IPS-11a (cell line): ENCODE measurements around the gene ADAMTS2.

ENCODE experiments used
- H3K4me3 ChIP-seq: one replicate; pipeline ENCODE4 v1.5.1; 2013; ENCODE audit warnings: low read depth, low read length, control low read depth

The ADAMTS2 gene

DNA sequence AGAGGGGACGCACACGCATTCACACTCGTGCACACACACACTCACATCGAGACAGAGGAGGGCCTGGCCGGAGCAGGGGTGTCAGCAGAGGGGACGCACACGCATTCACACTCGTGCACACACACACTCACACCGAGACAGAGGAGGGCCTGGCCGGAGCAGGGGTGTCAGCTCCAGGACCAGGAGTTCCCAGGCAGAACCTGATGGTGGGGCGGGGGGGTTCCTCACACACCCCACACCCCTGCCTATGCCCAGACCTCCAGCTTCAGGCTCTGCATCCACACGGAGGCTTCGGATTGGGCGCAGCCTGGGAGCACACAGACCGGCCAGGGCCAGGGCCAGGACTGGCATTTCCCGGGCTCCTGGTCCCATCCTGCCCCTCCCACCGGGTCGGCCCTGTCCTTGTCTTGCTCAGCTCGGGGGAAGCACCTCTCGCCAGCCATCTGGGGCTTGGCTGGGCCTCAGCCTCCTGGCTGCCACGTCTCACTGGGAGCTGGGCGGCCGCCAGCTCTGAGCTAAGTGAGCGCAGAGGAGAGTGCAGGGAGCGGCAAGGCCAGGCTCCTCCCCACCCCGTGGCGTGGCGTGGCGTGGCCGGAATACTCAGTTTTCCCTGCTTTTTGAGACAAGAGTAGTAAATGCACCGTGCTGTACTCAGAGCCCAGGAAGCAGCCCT is 31.3 kb downstream of the ADAMTS2 start:
- H3K4me3 ChIP-seq, result no peak overlapping the region

GRCh38 chr5:179312557-179313235 is 32.6 kb downstream of the ADAMTS2 start:
- H3K4me3 ChIP-seq, result no peak overlapping the region

DNA sequence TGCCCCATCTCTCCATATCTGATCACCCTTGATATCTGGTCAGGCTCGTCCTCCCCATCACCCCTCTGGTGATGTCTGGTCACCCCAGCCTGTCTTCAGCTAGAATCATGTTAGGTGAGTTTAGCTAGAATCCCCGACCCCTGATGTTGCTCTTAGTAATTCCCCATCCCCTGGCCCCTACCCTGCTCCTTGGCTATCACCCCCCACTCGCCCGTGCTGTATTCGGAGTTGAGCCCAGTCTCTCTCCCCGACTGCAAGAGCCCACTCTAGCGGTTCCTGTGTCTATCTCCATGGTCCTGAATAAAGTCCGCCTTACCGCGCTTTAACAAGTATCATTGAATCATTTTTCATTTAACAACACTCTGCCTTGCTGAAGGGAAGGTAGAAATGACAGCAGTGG is 33.7 kb downstream of the ADAMTS2 start:
- H3K4me3 ChIP-seq, result no peak overlapping the region

GRCh38 chr5:179311091-179311470 is 34.2 kb downstream of the ADAMTS2 start:
- H3K4me3 ChIP-seq, result no peak overlapping the region

GRCh38 chr5:179310439-179311090 is 34.7 kb downstream of the ADAMTS2 start:
- no peak overlapping the region for H3K4me3 ChIP-seq

GRCh38 chr5:179309751-179310320 is 35.4 kb downstream of the ADAMTS2 start:
- no peak overlapping the region for H3K4me3 ChIP-seq

- no peak overlapping the region for H3K4me3 ChIP-seq
These were observed 35.9 kb downstream of the ADAMTS2 start for GRCh38 chr5:179309383-179309670.

GRCh38 chr5:179308563-179309382 is 36.5 kb downstream of the ADAMTS2 start:
- H3K4me3 ChIP-seq, result no peak overlapping the region

DNA sequence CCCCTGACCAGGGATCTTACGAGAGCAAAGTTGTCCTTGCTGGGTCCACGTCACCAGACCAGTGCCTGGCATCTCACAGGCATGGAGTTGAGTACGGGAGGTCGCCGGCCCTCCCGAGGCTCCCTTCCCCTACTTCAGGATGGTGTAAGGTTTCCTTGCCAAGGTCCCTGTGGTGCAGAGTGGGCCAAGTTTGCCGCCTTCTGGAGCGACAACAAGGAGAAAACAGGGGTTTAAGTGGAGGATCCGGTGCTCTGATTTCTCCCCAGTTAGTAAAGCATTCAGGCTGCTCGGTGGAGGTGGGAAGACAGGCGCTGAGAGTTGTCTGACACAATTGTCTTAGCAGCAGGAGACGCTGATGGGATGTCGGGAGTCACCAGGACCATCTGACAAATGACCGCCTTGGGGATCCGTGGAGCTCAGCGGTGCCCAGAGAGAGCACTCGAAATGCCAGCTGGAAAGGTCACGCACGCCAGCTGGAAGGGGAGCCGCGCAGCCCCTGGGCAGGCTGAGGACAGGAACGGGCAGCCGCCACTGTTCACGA is 37.3 kb downstream of the ADAMTS2 start:
- H3K4me3 ChIP-seq, result no peak overlapping the region

DNA sequence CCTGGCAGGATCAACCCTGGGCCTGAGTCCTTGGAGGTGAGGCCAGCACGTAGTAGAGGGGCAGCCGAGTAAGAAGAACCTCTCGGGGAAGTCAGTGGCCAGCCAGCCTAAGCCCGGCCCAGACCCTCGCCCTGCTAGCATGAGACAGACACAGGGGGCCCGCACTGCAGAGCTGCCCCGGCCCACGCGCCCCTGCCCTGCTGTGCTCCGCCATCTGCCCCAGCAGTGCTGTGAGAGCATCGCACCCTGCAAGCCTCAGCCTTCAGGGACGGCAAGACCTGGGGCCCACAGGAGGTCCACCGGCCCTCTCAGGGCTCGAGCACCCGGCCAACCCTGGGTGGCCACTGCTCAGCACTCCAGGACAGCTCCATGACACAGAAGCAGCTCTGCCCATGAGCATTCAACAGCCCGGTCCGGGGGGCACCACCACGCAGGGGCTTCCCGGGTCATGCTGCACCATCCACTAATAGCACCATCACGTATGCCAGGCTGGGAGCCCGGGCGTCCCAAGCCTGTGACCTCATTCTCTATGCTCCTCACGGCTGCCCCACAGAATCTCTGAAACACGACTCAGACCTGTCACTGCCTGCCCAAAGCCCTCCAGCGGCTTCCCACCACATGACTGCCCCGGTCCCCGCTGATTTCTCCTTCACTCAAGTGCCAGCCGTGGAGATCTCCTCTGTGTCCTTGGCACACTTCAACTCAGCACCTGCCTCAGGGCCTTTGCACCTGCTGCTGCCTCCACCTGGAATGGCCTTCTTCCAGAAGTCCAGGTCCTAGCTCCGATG is 38.1 kb downstream of the ADAMTS2 start:
- no peak overlapping the region for H3K4me3 ChIP-seq

- H3K4me3 ChIP-seq, result no peak overlapping the region
These were observed 38.9 kb downstream of the ADAMTS2 start for GRCh38 chr5:179306191-179307012.

GRCh38 chr5:179304871-179305270 is 40.4 kb downstream of the ADAMTS2 start:
- no peak overlapping the region for H3K4me3 ChIP-seq

- H3K4me3 ChIP-seq, result no peak overlapping the region
These were observed 40.8 kb downstream of the ADAMTS2 start for GRCh38 chr5:179304466-179304865.

DNA sequence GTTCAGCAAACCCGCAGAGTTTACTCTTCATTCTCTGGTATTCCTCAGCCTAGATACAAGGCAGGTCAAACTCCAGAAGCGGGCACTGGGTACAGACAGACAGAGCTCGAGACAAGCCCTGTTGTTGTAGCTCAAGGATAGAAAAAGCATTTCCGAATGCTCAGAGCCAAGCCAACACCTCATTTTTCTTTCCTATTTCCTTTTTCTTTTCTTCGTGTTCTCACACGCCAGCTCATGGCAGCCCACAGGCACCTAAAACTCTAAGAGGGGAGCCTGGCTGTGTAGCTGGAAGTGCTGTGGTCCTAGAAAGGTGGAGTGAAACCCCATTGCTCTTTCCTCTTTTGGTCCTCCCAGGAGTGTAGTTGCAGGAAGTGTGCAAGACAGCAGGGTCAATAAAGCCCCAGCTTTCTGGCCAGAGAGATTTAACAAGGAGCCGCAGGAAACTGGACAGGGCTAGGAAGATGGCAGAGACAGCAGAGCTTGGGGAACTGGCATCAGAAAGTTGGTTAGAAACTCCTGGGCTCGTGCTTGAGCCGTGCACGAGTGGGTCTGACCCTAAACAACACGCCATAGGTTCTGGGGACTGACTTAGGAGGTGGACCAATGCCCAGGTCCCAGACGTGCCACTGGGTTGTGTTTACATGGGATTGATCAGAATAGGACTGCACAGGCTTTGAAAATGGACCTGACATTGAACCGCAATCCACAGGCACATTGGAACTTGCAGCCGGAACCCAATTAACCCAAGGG is 41.6 kb downstream of the ADAMTS2 start:
- H3K4me3 ChIP-seq, result no peak overlapping the region

- H3K4me3 ChIP-seq, result no peak overlapping the region
These were observed 42.6 kb downstream of the ADAMTS2 start for GRCh38 chr5:179302499-179303185.

DNA sequence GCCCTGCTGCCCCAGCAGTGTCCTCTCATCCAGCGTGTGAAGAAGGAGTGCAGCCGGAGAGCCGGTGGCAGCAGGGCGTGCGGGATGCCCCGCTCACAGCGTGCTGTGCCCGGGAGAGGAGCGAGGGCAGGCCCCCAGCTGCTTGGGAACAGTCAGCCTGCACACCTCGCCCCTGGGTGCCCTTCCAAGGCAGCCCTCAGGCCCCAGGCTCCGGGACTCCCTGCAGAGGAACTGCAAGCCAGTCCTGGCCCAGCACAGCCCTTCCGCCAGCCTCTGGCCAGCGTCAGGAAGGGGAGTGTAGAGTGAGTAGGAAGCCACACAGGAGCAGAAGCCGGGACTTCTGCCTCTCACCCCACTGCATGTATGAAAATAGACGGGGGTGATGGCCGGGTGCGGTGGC is 43.5 kb downstream of the ADAMTS2 start:
- H3K4me3 ChIP-seq, result no peak overlapping the region

DNA sequence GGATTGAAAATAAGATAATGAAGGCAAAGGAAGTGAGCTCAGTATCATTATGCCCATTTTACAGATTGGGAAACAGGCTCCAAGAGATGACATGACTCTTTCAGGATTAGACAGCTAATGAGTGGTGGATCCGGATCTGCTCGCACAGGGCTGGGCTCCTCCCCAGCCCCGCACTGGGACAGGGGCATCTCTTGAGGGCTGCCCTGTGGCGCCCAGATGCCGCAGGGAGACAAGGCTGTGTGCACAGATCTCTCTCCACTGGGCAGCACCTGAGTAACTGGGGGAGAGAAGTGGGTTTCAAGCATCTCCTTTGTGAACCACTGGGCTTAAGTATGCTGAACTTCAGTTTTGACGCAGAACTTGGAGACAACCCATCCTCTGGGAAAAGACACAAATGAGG is 43.9 kb downstream of the ADAMTS2 start:
- no peak overlapping the region for H3K4me3 ChIP-seq

DNA sequence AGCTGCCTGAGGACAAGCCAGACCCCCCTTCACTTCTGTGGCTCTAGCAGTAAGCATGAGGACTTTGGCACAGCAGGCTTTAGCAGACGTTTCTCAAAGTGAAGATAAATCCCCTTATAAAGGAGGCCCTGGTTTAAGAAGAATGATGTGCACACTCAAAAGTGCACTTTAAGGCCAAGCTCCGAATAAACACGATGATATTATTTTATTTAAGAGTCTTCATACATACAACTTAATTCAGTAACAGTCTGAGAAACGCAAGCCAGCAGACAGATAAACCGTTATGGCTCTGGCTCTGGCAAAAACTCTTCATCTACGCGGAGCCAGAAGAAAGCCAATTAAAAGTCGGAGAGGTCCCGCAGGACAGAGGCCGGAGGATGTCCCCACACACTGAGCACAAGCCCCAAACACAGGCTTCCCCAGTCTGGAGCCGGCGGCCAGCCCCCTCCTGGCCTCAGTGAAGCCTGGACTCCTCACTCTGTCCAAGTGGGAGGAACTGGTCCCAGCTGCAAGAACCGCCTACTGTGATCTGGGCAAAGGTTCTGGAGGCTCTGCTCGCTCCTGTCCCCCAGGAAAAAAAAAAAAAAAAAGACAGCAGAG is 44.6 kb downstream of the ADAMTS2 start:
- H3K4me3 ChIP-seq, result no peak overlapping the region
